ENCODE measurements around the gene PELO.

DNA sequence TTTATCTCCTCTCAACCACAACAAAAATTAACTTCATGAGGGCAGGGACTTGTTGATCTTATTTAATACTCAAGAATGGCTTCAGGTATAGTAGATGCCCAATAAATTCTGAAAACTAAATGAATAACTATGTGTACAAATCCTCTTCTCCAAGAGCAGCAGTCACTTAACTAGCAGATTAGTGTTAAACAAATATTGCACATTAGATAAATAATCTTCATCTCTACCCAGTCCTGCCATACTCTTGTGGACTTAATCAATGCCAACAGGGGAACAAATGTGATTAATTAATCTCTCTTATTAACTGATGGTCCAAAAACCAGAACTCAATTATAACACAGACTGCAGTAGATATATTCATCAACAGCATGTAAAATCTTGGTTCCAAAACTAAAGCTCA, 15.0 kb upstream of the PELO start:
- TF ChIP-seq CEBPB (IDR thresholded peaks at IDR 0.05) (no peak), CTCF (IDR thresholded peaks at IDR 0.05) (no peak), ZNF302 (CRISPR knock-in tag; IDR thresholded peaks at IDR 0.05) (no peak), MAZ (IDR thresholded peaks at IDR 0.05; ENCODE audit: borderline replicate concordance, low read depth, low read length) (no peak), CHD4 (IDR thresholded peaks at IDR 0.05; ENCODE audit: borderline replicate concordance) (no peak), EP300 (IDR thresholded peaks at IDR 0.05) (no peak), POLR2A (IDR thresholded peaks at IDR 0.05; ENCODE audit: low read length) (no peak), RFX5 (IDR thresholded peaks at IDR 0.05) (no peak)
